ENCODE results near the gene SLC30A1.

Gene SLC30A1

GRCh38 chr1:211625040-211625439, 46.1 kb upstream of the SLC30A1 start:
- Histone ChIP-seq H4K20me1 (ENCODE audit: low read depth, low read length) (no peaks in the 10 kb centered on the region), H3K79me2 (ENCODE audit: insufficient read depth, low read length) (no peaks in the 10 kb centered on the region), H3K9ac (ENCODE audit: low read length) (no peak overlapping the region), H3F3A (ENCODE audit: insufficient read depth) (no peaks in the 10 kb centered on the region), H3K4me3 (ENCODE audit: insufficient read depth, low read length, poor library complexity, severe bottlenecking) (no peak overlapping the region), H2AFZ (ENCODE audit: low read depth, low read length, severe bottlenecking) (no peak overlapping the region), H3K36me3 (ENCODE audit: low read length) (no peaks in the 10 kb centered on the region), H3K9me3 (ENCODE audit: insufficient read depth, low read length) (no peaks in the 10 kb centered on the region), H3K27me3 (ENCODE audit: low read length) (no peaks in the 10 kb centered on the region), H3K27ac (ENCODE audit: low read depth, low read length) (no peak overlapping the region), H3K9me2 (replicated peaks; ENCODE audit: insufficient read depth, low read length) (no peaks in the 10 kb centered on the region), H3K4me2 (ENCODE audit: low read depth, low read length, poor library complexity, severe bottlenecking) (no peak overlapping the region)
- TF ChIP-seq EZH2phosphoT487 (conservative IDR thresholded peaks at IDR 0.05; ENCODE audit: low read length), result no peak
- TF ChIP-seq CTCF (IDR thresholded peaks at IDR 0.05; ENCODE audit: insufficient read depth, low read length, poor library complexity, severe bottlenecking), result no peak

- Histone ChIP-seq H3K9me2 (replicated peaks; ENCODE audit: insufficient read depth, low read length) (no peaks in the 10 kb centered on the region), H3K79me2 (ENCODE audit: insufficient read depth, low read length) (no peaks in the 10 kb centered on the region), H3F3A (ENCODE audit: insufficient read depth) (no peaks in the 10 kb centered on the region), H3K4me3 (ENCODE audit: insufficient read depth, low read length, poor library complexity, severe bottlenecking) (no peak overlapping the region), H3K27ac (ENCODE audit: low read depth, low read length) (no peak overlapping the region), H3K27me3 (ENCODE audit: low read length) (no peaks in the 10 kb centered on the region), H4K20me1 (ENCODE audit: low read depth, low read length) (no peaks in the 10 kb centered on the region), H2AFZ (ENCODE audit: low read depth, low read length, severe bottlenecking) (no peak overlapping the region), H3K36me3 (ENCODE audit: low read length) (no peaks in the 10 kb centered on the region), H3K9ac (ENCODE audit: low read length) (no peak overlapping the region), H3K9me3 (ENCODE audit: insufficient read depth, low read length) (no peaks in the 10 kb centered on the region), H3K4me2 (ENCODE audit: low read depth, low read length, poor library complexity, severe bottlenecking) (no peak overlapping the region)
- TF ChIP-seq EZH2phosphoT487 (conservative IDR thresholded peaks at IDR 0.05; ENCODE audit: low read length), result no peak
- no peak for TF ChIP-seq CTCF (IDR thresholded peaks at IDR 0.05; ENCODE audit: insufficient read depth, low read length, poor library complexity, severe bottlenecking)
Observed at GRCh38 chr1:211623515-211623914, 44.6 kb upstream of the SLC30A1 start.

- TF ChIP-seq CTCF (IDR thresholded peaks at IDR 0.05; ENCODE audit: insufficient read depth, low read length, poor library complexity, severe bottlenecking) (no peak), EZH2phosphoT487 (conservative IDR thresholded peaks at IDR 0.05; ENCODE audit: low read length) (no peak)
- no peaks in the 10 kb centered on the region for H3F3A ChIP-seq (ENCODE audit: insufficient read depth)
Observed at GRCh38 chr1:211621447-211622198, 42.7 kb upstream of the SLC30A1 start.

More at GRCh38 chr1:211621447-211622198, 42.7 kb upstream of the SLC30A1 start:
- Histone ChIP-seq H3K27me3 (ENCODE audit: low read length) (no peaks in the 10 kb centered on the region), H2AFZ (ENCODE audit: low read depth, low read length, severe bottlenecking) (no peak overlapping the region), H3K9me3 (ENCODE audit: insufficient read depth, low read length) (no peaks in the 10 kb centered on the region), H3K9me2 (replicated peaks; ENCODE audit: insufficient read depth, low read length) (no peaks in the 10 kb centered on the region), H4K20me1 (ENCODE audit: low read depth, low read length) (no peaks in the 10 kb centered on the region), H3K4me3 (ENCODE audit: insufficient read depth, low read length, poor library complexity, severe bottlenecking) (no peak overlapping the region), H3K36me3 (ENCODE audit: low read length) (no peaks in the 10 kb centered on the region), H3K79me2 (ENCODE audit: insufficient read depth, low read length) (no peaks in the 10 kb centered on the region), H3K9ac (ENCODE audit: low read length) (no peak overlapping the region), H3K4me2 (ENCODE audit: low read depth, low read length, poor library complexity, severe bottlenecking) (no peak overlapping the region), H3K27ac (ENCODE audit: low read depth, low read length) (no peak overlapping the region)

Measured in SU-DHL-6 (cell line).